GM19324 (cell line): ENCODE data around the gene NMNAT2.

Source experiments
- ATAC-seq: cut with Tn5 transposase; IDR thresholded peaks from one replicate; pipeline ENCODE4 v1.9.1; 2021; ENCODE audit warnings: mild to moderate bottlenecking, moderate library complexity; ENCODE audit not compliant: unreplicated experiment, low FRiP score

Gene NMNAT2

GRCh38 chr1:183226361-183226760, 191.8 kb downstream of the NMNAT2 start:
- ATAC-seq, result no peak

GRCh38 chr1:183223467-183223866, 194.7 kb downstream of the NMNAT2 start:
- ATAC-seq, result no peak

- no peak for ATAC-seq
These were observed 195.3 kb downstream of the NMNAT2 start for GRCh38 chr1:183222909-183223308.

- ATAC-seq, result no peak
These were observed 198.6 kb downstream of the NMNAT2 start for GRCh38 chr1:183219616-183220009.

GRCh38 chr1:183218971-183219615, 199.1 kb downstream of the NMNAT2 start:
- no peak for ATAC-seq

- no peak for ATAC-seq
These were observed 200.1 kb downstream of the NMNAT2 start for GRCh38 chr1:183218027-183218618.

GRCh38 chr1:183215936-183216335, 202.2 kb downstream of the NMNAT2 start:
- ATAC-seq, result no peak

GRCh38 chr1:183215076-183215720, 203.0 kb downstream of the NMNAT2 start:
- ATAC-seq, result no peak

- no peak for ATAC-seq
These were observed 203.9 kb downstream of the NMNAT2 start for GRCh38 chr1:183214021-183214970.

GRCh38 chr1:183212870-183213269, 205.3 kb downstream of the NMNAT2 start:
- ATAC-seq, result no peak

GRCh38 chr1:183210681-183211080, 207.5 kb downstream of the NMNAT2 start:
- ATAC-seq, result no peak

- ATAC-seq, result no peak
These were observed 208.5 kb downstream of the NMNAT2 start for GRCh38 chr1:183209533-183210158.

GRCh38 chr1:183206538-183207122, 211.6 kb downstream of the NMNAT2 start:
- no peak for ATAC-seq

- no peak for ATAC-seq
These were observed 212.9 kb downstream of the NMNAT2 start for GRCh38 chr1:183205196-183205781.

- no peak for ATAC-seq
These were observed 215.1 kb downstream of the NMNAT2 start for GRCh38 chr1:183203094-183203493.

GRCh38 chr1:183200451-183200850, 217.7 kb downstream of the NMNAT2 start:
- ATAC-seq, result no peak

GRCh38 chr1:183199304-183199703, 218.9 kb downstream of the NMNAT2 start:
- ATAC-seq, result no peak

- no peak for ATAC-seq
These were observed 219.7 kb downstream of the NMNAT2 start for GRCh38 chr1:183198463-183198862.
